ENCODE data around the gene CISTR.

DNA sequence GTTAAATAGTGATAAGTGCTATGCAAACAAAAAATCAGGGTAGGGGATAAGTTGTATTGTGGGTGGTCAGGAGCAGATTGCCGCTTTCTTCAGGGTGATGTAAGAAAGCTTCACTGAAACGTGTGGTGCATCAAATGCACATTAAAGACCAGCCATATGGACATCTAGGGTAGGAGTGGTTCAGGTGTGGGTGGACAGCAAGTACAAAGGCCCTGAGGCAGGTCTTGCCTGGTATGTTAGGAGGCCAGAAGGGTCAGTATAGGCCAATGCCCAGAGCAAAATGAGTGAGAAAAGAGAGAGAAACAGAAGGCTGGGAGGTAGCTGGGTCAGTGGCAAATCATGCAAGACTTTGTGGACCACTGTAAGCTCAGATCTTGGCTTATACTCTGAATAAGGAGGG lies 25.6 kb upstream of the CISTR start:
- TF ChIP-seq, protein P1, sequence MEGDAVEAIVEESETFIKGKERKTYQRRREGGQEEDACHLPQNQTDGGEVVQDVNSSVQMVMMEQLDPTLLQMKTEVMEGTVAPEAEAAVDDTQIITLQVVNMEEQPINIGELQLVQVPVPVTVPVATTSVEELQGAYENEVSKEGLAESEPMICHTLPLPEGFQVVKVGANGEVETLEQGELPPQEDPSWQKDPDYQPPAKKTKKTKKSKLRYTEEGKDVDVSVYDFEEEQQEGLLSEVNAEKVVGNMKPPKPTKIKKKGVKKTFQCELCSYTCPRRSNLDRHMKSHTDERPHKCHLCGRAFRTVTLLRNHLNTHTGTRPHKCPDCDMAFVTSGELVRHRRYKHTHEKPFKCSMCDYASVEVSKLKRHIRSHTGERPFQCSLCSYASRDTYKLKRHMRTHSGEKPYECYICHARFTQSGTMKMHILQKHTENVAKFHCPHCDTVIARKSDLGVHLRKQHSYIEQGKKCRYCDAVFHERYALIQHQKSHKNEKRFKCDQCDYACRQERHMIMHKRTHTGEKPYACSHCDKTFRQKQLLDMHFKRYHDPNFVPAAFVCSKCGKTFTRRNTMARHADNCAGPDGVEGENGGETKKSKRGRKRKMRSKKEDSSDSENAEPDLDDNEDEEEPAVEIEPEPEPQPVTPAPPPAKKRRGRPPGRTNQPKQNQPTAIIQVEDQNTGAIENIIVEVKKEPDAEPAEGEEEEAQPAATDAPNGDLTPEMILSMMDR (IDR thresholded peaks at IDR 0.05): no peak
- no peak for TF ChIP-seq POLR2A (IDR thresholded peaks at IDR 0.05)
